HG03520 (cell line): ENCODE measurements around the gene FDXACB1.

ENCODE experiments used
- ATAC-seq: cut with Tn5 transposase; IDR thresholded peaks from one replicate; pipeline ENCODE4 v1.9.1; 2021; ENCODE audit warnings: mild to moderate bottlenecking, moderate library complexity; ENCODE audit not compliant: unreplicated experiment

FDXACB1 gene

GRCh38 chr11:111845276-111846028 lies 33.5 kb downstream of the FDXACB1 start:
- no peak for ATAC-seq

GRCh38 chr11:111843661-111844060 lies 35.3 kb downstream of the FDXACB1 start:
- no peak for ATAC-seq

- ATAC-seq, result peak; percentile 70
Measured at GRCh38 chr11:111841370-111842053, 37.5 kb downstream of the FDXACB1 start.

- ATAC-seq, result no peak
Measured at GRCh38 chr11:111840143-111840542, 38.8 kb downstream of the FDXACB1 start.

GRCh38 chr11:111838054-111838453 lies 40.9 kb downstream of the FDXACB1 start:
- no peak for ATAC-seq

- ATAC-seq, result no peak
Measured at GRCh38 chr11:111837366-111837891, 41.5 kb downstream of the FDXACB1 start.

GRCh38 chr11:111836721-111837120 lies 42.2 kb downstream of the FDXACB1 start:
- peak; percentile 49 for ATAC-seq

GRCh38 chr11:111836162-111836561 lies 42.8 kb downstream of the FDXACB1 start:
- no peak for ATAC-seq

GRCh38 chr11:111835665-111836064 lies 43.3 kb downstream of the FDXACB1 start:
- no peak for ATAC-seq

GRCh38 chr11:111834432-111835163 lies 44.4 kb downstream of the FDXACB1 start:
- ATAC-seq, result no peak

GRCh38 chr11:111833524-111833923 lies 45.4 kb downstream of the FDXACB1 start:
- no peak for ATAC-seq

- peak; percentile 58 for ATAC-seq
Measured at GRCh38 chr11:111829185-111829968, 49.6 kb downstream of the FDXACB1 start.

- ATAC-seq, result no peak
Measured at GRCh38 chr11:111826322-111826950, 52.5 kb downstream of the FDXACB1 start.
